ENCODE measurements around the gene ACAA2.

The ACAA2 gene, protein sequence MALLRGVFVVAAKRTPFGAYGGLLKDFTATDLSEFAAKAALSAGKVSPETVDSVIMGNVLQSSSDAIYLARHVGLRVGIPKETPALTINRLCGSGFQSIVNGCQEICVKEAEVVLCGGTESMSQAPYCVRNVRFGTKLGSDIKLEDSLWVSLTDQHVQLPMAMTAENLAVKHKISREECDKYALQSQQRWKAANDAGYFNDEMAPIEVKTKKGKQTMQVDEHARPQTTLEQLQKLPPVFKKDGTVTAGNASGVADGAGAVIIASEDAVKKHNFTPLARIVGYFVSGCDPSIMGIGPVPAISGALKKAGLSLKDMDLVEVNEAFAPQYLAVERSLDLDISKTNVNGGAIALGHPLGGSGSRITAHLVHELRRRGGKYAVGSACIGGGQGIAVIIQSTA

DNA sequence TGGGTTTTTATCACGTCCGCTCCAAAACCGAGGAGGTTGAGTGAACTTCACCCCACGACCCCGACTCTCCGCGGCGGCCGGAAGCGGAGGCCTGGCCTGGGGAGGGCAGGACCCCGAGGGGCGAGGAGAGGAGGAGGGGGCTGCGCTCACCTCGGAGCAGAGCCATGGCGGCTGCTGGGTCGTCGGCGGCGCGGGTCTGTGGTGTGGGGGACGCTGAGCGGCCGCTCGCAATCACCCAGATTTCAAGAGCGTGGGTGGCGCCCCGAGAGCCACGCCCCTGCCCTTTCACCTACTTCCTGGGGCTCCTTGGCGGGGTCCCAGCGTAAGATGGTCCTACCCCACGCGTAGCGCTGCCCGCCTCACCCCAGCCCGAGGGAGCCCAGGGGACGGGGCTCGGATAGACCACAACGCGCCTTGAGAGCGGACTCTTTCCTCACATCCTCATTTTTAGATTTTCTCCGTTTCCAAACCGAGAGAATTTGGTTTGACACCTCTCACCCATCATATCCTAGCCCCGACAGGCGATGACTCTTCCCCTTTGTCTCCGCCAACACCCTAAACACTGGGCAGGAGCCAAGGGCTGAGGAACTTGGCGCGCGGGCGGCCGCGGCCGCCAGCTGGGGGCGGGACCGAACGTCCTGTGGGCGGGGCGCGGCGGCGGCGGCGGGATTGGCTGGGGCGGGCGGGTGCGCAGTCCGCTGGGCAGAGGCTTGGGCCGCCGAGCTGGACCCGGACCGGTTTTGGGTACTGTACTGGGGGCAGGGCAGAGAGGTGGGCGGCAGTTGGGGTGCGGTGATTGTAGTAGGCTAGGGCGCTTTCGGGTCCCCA lies at the start of gene ACAA2:
Gene ACAA2, minus strand, starts transcription at position 215 of the 828 bp plus-strand sequence. Its CDS starts 49 bp downstream, at position 166.
- no peak for TF ChIP-seq CTCF (IDR thresholded peaks at IDR 0.05; ENCODE audit: low read depth, low read length)
- peak within 1 kb of the TSS; percentile 71 for H3K4me3 ChIP-seq (ENCODE audit: low read depth, low read length)

- TF ChIP-seq CTCF (IDR thresholded peaks at IDR 0.05; ENCODE audit: low read depth, low read length), result no peak
Measured at GRCh38 chr18:49862656-49863385, 49.5 kb upstream of the ACAA2 start.

GRCh38 chr18:49861659-49862058 lies 48.3 kb upstream of the ACAA2 start:
- 0 out of 2 replicates have a peak, but pooled peaks have one; percentile 4 for TF ChIP-seq CTCF (IDR thresholded peaks at IDR 0.05; ENCODE audit: low read depth, low read length)
- no peak overlapping the region for H3K4me3 ChIP-seq (ENCODE audit: low read depth, low read length)

More at GRCh38 chr18:49862656-49863385, 49.5 kb upstream of the ACAA2 start:
- H3K4me3 ChIP-seq (ENCODE audit: low read depth, low read length), result no peak overlapping the region

DNA sequence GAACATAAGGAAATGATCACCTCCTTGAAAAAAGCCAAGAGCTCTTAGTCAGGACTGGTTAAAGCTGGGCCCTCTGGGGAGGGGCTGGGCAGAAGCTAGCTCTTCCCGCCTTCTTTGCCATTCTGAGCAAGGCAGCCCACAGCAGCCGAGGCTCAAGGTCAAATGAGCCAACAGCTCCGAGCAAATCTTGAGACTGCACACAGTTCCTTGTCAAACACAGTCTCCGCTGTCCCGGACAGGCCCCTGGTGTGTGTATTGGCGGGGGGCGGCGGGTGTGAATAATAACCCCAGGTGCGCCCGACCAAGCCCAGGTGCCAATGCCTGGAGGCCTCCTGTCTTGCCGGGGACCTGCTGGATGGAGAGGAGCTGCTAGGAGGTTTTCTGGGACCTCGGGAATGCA lies 46.4 kb upstream of the ACAA2 start:
- H3K4me3 ChIP-seq (ENCODE audit: low read depth, low read length), result no peak overlapping the region
- TF ChIP-seq CTCF (IDR thresholded peaks at IDR 0.05; ENCODE audit: low read depth, low read length), result no peak

DNA sequence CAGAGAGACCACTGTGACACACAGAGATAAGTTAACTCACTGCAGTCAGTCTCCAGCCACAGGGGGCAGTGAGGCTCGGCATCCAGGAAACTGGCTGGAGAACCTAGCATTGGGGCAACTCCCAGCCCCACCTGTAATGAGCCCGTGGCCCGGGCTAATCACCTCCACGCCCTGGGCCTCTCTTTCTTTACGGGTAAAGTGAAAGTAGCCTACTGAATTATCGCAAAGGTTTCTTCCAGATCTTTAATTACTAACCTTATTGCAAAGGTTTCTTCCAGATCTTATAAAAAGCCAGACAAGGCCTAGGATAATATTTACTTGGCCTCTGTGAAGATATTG lies 45.7 kb upstream of the ACAA2 start:
- TF ChIP-seq CTCF (IDR thresholded peaks at IDR 0.05; ENCODE audit: low read depth, low read length), result no peak
- H3K4me3 ChIP-seq (ENCODE audit: low read depth, low read length), result no peak overlapping the region

DNA sequence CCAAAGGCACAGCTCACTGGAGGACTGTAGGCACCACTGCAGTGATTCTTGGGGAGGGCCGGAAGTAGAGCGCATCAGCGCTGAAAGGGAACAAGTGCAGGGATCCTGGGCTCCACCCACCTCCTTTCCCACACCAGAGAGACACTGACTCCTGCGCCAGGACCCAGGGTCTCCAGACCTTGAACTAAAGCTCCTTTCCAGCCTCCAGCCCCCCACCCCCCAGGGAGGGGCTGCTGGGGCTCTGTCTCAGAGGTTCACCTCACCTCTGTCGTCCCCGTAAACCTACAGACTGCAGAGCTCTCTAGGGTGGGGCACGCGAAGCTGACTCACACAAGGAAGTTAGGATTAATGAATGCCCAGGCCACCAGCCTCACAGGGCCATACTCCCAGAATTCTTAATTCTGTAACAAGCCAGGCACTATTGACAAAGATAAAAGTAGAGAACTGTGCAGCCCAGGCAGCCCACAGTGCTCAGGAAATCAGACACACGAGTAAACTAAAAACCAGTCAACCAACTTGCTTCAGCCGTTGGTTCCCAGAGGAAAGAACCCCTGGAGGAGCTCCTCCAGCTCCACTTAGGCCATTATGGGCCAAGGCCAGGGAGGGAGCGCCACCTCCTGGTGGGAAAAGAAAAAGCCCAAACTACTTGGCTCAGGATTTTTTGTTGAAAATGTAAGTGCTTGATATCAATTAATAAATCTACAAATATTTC lies 45.1 kb upstream of the ACAA2 start:
- no peak overlapping the region for H3K4me3 ChIP-seq (ENCODE audit: low read depth, low read length)
- peak; percentile 88 for TF ChIP-seq CTCF (IDR thresholded peaks at IDR 0.05; ENCODE audit: low read depth, low read length)

Measured in WI38 (cell line).